ENCODE measurements around the gene NT5C.

NT5C gene

DNA sequence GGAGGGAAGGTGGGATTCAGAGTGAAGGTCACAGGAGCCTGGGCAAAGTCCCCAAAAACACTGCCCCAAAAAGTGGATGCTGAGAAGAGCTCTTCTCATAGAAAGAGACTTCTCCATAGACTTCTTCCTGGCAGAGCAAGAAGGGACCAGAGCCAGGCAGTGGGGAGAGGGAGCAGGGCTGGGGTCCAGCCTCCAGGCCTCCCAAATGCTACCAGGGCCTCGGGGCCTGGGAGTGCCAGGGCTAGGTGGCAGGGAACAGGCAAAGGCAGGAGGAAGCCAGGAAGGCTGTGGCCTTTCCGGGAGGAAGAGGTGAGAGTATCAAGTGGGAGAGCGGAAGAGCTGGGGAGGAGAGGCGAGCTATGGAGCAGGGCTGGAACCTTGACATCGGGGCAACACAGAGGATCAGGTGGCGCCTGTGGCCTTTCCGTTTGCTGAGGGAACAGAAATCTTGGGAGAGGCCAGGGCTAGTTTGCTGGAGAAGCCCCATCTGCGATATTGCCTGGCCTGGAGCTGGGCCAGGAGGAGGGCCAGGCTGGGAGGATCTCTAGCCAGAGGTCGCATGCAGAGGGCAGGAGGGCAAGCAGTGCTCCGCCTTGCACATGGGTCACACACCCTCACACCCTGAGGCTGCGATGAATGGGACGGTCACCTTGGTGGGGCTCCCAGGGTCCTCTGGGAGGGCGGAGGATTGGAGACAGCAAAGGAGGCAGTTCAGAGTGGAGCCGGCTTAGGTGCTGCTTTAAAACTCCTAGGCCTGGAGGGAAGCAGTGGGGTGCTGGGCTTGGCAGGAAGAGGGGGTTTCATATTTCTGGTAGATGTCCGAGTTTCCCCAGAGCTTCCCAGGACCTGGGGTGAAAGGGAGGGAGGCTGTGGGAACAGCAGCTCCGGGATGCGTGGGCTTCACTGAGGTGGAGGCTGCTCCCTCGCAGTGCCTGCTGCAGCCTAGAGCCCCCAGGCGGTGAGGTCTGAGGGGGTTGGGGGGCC, 40.4 kb downstream of the NT5C start:
- no peak for DNase-seq

DNA sequence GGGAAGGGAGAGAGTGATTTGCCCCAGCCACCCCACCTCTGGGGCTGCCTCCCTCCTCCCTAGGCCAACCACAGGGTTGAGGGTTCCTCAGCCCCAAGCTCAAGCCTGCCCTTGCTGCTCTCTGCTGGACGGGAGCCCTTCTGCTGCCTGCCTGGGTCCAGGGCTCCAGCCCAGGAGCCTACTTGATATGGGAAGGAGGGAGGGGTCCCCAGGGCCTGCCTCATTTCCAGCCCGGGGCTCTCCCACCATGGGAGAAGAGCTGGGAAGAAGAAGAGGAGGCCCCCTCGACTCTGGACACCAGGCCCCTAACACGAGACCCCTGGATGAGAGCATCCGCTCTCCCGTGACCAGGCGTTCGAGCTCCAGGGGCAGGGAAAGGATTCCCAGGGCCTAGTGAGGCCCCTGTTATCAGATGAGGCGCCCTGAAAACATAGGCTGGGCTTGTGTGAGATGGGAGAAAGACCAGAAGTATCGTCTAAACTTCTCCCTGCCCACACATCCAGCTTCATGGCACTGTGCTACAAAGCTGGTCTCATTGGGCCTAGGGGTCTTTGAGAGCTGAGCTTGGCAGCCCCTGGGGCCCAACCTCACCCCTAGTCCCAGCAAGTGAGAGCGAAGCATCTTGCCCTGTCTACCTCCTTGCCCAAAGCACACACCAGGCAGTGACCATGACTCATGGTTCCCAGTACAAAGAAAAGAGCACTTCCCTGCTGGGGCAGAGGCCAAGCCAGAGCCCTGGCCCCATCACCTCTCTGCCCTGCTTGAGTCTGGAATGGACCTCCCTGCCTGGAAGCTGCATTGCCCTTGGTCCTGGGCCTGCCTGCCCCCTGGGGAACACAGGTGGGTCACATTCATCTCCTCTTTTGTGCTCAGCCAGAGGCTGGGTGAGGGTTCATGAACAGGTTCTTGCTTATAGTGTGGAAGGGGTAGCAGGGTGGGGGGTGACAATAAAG, 42.8 kb downstream of the NT5C start:
- DNase-seq: peak; percentile 71

DNA sequence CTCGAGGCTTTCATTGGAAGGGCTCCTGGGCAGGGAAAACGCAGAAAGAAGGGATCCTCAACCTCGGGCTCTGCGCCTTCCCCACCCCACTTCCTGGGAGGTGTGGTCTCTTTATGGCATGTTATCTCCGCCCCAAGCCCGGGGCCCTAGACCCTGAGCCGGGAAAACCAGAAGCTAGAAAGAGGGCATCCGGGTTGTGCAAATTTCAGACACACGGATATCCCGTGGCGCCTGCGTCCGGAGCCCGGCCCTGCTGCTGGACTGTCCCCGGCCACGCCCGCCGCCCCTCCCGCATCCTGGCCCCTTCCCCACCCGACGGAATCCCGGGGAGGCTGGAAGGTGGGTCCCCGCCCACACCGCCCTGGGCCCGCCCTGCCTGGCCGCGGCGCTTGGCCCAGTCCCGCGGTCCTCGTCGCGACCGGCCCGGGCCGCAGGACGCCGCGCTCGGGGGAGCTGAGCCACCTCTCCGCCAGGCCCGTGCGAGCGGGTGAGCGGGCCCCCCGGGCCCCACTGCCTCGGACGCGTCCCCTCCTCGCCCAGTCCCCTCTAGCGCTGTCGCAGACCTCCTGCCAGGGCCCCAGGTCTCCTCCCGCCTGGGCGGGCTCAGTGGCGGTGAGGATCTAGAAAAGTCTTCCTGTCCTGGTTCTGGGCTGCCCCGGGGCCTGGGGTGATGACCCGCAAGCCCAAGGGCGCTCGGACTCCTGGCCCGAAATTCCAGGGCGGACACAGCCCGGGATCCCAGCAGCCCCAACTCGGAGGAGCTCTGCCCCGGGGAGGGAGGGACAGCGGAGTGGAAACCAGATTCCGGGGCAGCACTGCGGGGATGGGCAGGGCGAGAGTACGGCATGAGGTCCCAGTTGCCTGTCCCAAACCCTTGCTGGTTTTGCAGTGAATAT, 43.7 kb downstream of the NT5C start, which contains the start of gene SLC16A5:
TSS of gene SLC16A5 (plus strand) at position 397 of the 896 bp plus-strand sequence. CDS start 5,683 bp downstream, outside the sequence.
- DNase-seq: peak; percentile 87

DNA sequence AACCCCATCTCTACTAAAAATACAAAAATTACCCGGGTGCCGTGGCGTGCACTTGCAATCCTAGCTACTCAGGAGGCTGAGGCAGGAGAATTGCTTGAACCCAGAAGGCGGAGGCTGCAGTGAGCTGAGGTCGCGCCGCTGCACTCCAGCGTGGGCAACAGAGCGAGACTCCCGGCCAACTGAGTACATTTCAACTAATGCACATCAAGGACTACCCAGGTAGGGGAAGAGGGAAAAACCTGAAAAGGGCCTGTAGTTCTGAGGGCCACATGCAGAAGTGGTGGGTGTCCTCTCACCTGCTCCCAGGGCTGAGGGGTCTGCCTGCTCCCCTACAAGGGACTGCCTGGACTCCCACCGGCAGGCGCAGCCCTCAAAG, 44.4 kb downstream of the NT5C start:
- no peak for DNase-seq

DNA sequence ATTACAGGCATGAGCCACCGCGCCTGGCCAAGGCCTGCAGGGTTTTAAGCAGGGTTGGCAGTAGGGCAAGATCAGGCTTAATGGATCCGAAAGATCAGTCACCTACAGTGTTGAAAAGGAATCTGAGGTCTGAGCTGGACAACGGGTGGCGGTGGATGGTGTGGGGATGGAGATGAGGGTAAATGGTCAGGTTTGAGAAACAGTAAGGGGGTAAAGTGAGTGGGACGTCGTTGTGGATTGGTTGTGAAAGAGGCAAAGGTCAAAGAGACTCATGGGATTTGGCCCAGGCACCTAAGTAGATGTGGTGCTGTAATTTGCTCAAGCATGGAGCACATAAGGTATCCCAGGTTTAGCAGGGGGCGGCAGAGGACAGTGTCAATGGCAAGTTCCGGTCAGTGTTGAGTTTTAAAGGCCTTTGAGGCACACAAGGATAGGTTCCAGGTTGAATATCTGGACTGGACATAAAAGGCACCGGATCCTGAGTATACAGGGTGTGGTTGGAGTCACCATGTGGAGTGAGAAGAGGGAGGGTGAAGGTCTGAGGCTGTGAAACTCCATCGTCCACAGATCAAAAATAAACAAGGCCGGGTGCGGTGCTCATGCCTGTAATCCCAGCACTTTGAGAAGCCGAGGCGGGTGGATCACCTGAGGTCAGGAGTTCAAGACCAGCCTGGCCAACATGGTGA, 44.9 kb downstream of the NT5C start:
- DNase-seq: no peak

DNA sequence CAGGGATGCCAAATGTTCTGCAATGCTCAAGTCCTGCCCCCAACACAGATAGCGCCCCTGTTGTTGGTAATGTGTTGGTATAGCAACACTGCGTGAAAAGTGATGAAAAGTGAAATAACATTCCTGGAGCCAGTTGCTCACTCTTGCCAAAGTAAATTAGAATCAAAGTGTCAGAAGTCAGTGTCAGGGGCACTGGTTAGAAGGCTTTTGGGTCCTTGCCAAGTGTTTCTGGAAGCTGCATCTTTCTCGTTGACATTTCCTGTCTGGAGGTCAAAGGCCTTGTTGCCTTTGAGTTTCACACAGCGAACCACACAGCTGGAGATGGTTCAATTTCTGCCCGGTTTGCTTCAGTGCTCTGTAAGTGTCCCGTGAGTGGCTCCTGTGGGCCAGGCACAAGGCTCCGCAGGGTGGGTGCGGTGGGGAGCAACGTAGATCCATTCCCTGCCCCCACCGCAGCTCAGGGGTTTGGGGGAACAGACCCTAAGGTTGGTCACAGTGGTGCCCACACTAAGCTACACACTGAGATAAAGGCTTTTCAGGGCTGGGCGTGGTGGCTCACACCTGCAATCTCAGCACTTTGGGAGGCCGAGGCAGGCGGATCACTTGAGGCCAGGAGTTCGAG, 47.4 kb downstream of the NT5C start:
- no peak for DNase-seq

DNA sequence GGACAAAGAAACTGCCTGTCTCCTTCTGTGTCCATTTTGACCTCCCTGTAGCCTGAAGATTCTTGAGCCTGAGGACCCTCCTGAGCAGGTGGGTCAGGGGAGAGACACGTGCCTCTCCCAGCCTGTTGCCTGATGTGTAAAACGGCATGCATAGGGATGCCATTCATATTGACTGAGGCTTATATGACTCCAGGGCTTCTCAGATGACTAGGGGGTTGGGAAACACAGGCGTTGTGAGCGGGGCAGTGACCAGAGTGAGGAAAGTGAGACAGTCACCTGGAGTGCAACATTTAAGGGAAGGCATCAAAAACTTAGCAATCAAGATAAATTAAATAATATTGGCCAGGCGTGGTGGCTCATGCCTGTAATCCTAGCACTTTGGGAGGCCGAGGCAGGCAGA, 48.9 kb downstream of the NT5C start:
- no peak for DNase-seq

DNA sequence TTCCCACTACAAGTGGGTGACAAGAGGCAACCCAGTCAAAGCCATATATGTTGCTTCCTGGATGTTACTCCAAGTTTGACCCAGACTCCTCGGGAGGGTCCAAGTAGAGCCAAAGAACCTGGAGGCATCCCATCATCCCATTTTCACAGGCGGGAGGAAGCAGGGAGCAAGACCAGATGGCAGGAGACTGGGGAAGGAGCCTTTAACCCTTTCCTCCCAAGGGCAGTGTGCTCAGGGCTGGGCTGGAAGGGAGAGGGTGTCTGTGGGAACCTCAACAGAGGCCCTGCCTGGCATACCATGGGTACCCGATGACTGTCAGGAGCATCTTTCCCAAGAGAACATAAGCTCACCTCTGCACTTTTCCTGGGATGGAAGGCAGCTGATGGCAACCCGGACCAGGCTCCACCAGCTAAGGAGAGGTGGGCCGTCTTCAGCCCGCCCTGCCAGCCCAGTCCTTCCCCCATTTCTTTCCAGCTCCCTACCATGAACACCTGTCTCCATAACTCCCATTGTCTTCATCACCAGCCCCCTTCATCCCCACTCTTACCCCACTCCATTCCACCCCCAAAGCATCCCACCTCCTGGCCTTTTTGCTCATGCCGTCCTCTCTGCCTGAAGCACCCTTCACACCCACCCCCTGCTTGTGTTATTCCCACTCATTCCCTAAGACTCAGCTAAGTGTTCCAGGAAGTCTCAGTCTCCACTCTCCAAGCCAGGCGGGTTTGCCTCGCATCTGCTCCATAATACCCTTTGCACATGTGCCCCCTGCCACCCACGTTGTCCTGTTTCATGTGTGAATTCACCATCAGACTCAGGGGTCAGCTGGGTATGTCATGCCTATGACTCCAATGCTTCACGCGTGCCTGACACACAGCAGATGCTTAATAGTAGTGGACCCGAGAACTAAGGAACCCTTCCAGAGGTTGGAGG, 49.7 kb downstream of the NT5C start:
- DNase-seq: no peak
